HepG2 (cell line): ENCODE measurements around the gene PLXNB2. TPM values are rescaled to one million over a fixed set of nuclear protein-coding genes. Genes with fewer than 3 reads are reported as not detected.

ENCODE experiments used
- ATAC-seq: fragments of 200-7000 bp; cut with Tn5 transposase; 3 replicates; pipeline ENCODE4 v1.9.1; 2020; ENCODE audit warnings: mild to moderate bottlenecking, moderate library complexity
- BruUV-seq: library from RNA; stranded (reverse); fragments of 400-500 nt; replicated peaks from 2 replicates; lab custom pipeline; 2021; lab: Mats Ljungman, UMichigan
- CTCF ChIA-PET: fragments of 300-600 bp; formaldehyde crosslinking; extraction: SDS; loops from one replicate; lab custom pipeline; 2021; ENCODE audit warnings: low total read pairs, inconsistent platforms, low intra/inter-chr PET ratio; lab: Yijun Ruan, JAX
- POLR2A ChIA-PET: fragments of 350-600 bp; sonication (Branson Sonifier 250); formaldehyde crosslinking; loops from one replicate; lab custom pipeline; 2020; ENCODE audit warnings: antibody characterized with exemption, inconsistent platforms; lab: Yijun Ruan, JAX
- DNase-seq: peaks from one replicate; pipeline ENCODE4 v3.0.0-alpha.2; 2015; ENCODE audit warnings: low spot score
- FAIRE-seq: peaks from 3 replicates; lab custom pipeline; 2011; peaks lifted over from hg19 to GRCh38; lab: Jason Lieb, UNC
- H2AFZ ChIP-seq: one replicate; pipeline ENCODE4 v1.6.1; 2011; ENCODE audit warnings: low read length, inconsistent platforms
- H3K27ac ChIP-seq: fragments of 300-600 bp; 3 replicates; pipeline ENCODE4 v1.8.0; 2011; ENCODE audit warnings: mixed run types, mild to moderate bottlenecking, mixed read lengths, low read length, inconsistent platforms; ENCODE audit not compliant: insufficient read depth; ENCODE audit errors: extremely low read length
- H3K27me3 ChIP-seq, 2 experiments: fragments of 200-600 bp in 1 of 2; 2 replicates in 1 of 2; 3 replicates in 1 of 2; pipeline versions ENCODE4 v1.6.0 to v1.8.0; 2011; ENCODE audit warnings: low read length in 2 of 2, mild to moderate bottlenecking in 2 of 2, moderate library complexity in 2 of 2, inconsistent platforms in 1 of 2; ENCODE audit not compliant: insufficient read depth in 2 of 2, control insufficient read depth in 1 of 2
- H3K36me3 ChIP-seq, 2 experiments: fragments of 200-600 bp in 1 of 2; replicated peaks in 1 of 2; 2 replicates in 1 of 2; 3 replicates in 1 of 2; pipeline versions ENCODE4 v1.5.1 to v1.8.0; 2011; ENCODE audit warnings: low read length in 2 of 2, inconsistent platforms in 1 of 2; ENCODE audit not compliant: insufficient read depth in 2 of 2, control insufficient read depth in 1 of 2
- H3K4me1 ChIP-seq: 2 replicates; pipeline ENCODE4 v1.5.1; 2012; ENCODE audit warnings: low read length, inconsistent platforms; ENCODE audit not compliant: insufficient read depth
- H3K4me2 ChIP-seq: 2 replicates; pipeline ENCODE4 v1.6.0; 2011; ENCODE audit warnings: low read depth, low read length, inconsistent platforms
- H3K4me3 ChIP-seq, 3 experiments: fragments of 200-600 bp in 1 of 3; sonication (generic), shearing (Covaris generic) in 1 of 3; replicated peaks in 1 of 3; 2 replicates each; pipeline ENCODE4 v1.5.1; 2011 to 2016; ENCODE audit warnings: low read length in 3 of 3, inconsistent platforms in 2 of 3, low read depth in 2 of 3, mild to moderate bottlenecking in 2 of 3, control low read depth in 1 of 3, mixed read lengths in 1 of 3; ENCODE audit not compliant: insufficient read depth in 1 of 3
- H3K79me2 ChIP-seq: one replicate; pipeline ENCODE4 v1.6.1; 2011; ENCODE audit warnings: low read length, inconsistent platforms; ENCODE audit not compliant: insufficient read depth
- H3K9ac ChIP-seq: 2 replicates; pipeline ENCODE4 v1.6.0; 2011; ENCODE audit warnings: mild to moderate bottlenecking, low read depth, low read length, inconsistent platforms; ENCODE audit not compliant: insufficient read depth
- H3K9me3 ChIP-seq: 2 replicates; pipeline ENCODE4 v1.5.1; 2012; ENCODE audit warnings: mild to moderate bottlenecking, low read length
- H4K20me1 ChIP-seq: 2 replicates; pipeline ENCODE4 v1.6.0; 2011; ENCODE audit warnings: inconsistent platforms, mild to moderate bottlenecking, low read length, moderate library complexity; ENCODE audit not compliant: insufficient read depth
- AFF4 ChIP-seq: sonication (generic); formaldehyde crosslinking; IDR thresholded peaks from 2 replicates; pipeline ENCODE4 v1.4.0; 2020; ENCODE audit warnings: missing genetic modification reagents
- AGO2 ChIP-seq: fragments of 200-400 bp; formaldehyde crosslinking; optimal IDR thresholded peaks from 2 replicates; pipeline ENCODE3; 2017; ENCODE audit warnings: mild to moderate bottlenecking, low read depth, low read length, moderate library complexity
- ETS1 ChIP-seq: sonication (generic); formaldehyde crosslinking; IDR thresholded peaks from 2 replicates; pipeline ENCODE4 v1.4.0; 2020; ENCODE audit warnings: missing genetic modification reagents
- RBFOX2 ChIP-seq: fragments of 200-400 bp; formaldehyde crosslinking; IDR thresholded peaks from 2 replicates; pipeline ENCODE4 v1.6.1; 2017; ENCODE audit warnings: low read depth, mild to moderate bottlenecking, low read length
- ZNF121 ChIP-seq: sonication (generic); formaldehyde crosslinking; IDR thresholded peaks from 2 replicates; pipeline ENCODE4 v1.5.0; 2020; ENCODE audit warnings: mild to moderate bottlenecking, missing genetic modification reagents
- ZNF234 ChIP-seq: sonication (generic); formaldehyde crosslinking; conservative IDR thresholded peaks from 2 replicates; pipeline ENCODE4 v1.5.1; 2020; ENCODE audit warnings: mild to moderate bottlenecking, missing genetic modification reagents
- ZNF446 ChIP-seq: sonication (generic); formaldehyde crosslinking; IDR thresholded peaks from 2 replicates; pipeline ENCODE4 v1.5.0; 2020; ENCODE audit warnings: mild to moderate bottlenecking, missing genetic modification reagents
- WGBS: methylation state at CpG from one replicate; pipeline ENCODE4 v1.1.6; 2017; ENCODE audit warnings: low lambda C conversion rate; 5-methylcytosine and 5-hydroxymethylcytosine counted together
- in situ Hi-C: cut with HindIII; loops from 2 replicates; pipeline ENCODE4 v1.10.0; 2017; ENCODE audit warnings: low pct_unique_long_range_greater_than_20kb; ENCODE audit not compliant: extremely low pct_ligation_motif_present
- intact Hi-C: fragments of 100-400 bp; cut with micrococcal nuclease; formaldehyde crosslinking; loops from one replicate; pipeline ENCODE4 v1.10.0; 2022; ENCODE audit not compliant: unreplicated experiment
- polyA plus RNA-seq, 8 experiments: library from polyadenylated mRNA; depleted of rRNA in 3 of 8; stranded (reverse) in 7 of 8; unstranded in 1 of 8; fragments of >200 nt; fragmentation: Illumina TruSeq in 4 of 8; extraction: Trizol in 4 of 8; gene quantifications; 2 replicates each; pipeline versions ENCODE4 v1.2.1 to v1.2.3, GENCODE V29; 2011 to 2016; ENCODE audit warnings: low read depth in 4 of 8, missing spikeins in 1 of 8, mixed read lengths in 1 of 8; ENCODE audit not compliant: insufficient read depth in 1 of 8
- total RNA-seq, 5 experiments: library from RNA; depleted of rRNA; stranded (reverse); fragments of >200 nt; fragmentation: Illumina TruSeq; extraction: Trizol; gene quantifications; 2 replicates each; pipeline ENCODE4 v1.2.3, GENCODE V29; 2016; ENCODE audit warnings: low read depth in 1 of 5
- TF ChIP-seq, protein P1 (sequence below): sonication (generic); formaldehyde crosslinking; IDR thresholded peaks from 2 replicates; pipeline ENCODE4 v1.5.0; 2020; ENCODE audit warnings: missing genetic modification reagents
- TF ChIP-seq, protein P2 (sequence below): sonication (generic); formaldehyde crosslinking; IDR thresholded peaks from 2 replicates; pipeline ENCODE4; 2020; ENCODE audit warnings: missing genetic modification reagents, mild to moderate bottlenecking, borderline replicate concordance

Gene PLXNB2
- total and polyA plus RNA-seq, 2 of the 13 experiments (the other 11 are each of a cell fraction or from before 2014, with no cell fraction given), result 32.6 to 68.9 TPM

GRCh38 chr22:50281957-50282356 lies 25.5 kb downstream of the PLXNB2 start:
- intact Hi-C loops, result no loop called here
- Histone ChIP-seq H4K20me1 (no peaks in the 10 kb centered on the region), H3K27me3 (no peaks in the 10 kb centered on the region), H2AFZ (no peak overlapping the region), H3K4me1 (no peaks in the 10 kb centered on the region), H3K27ac (no peak overlapping the region), H3K79me2 (no peaks in the 10 kb centered on the region), H3K36me3 (peaks cover 35 to 53% of the 10 kb centered on the region in 2 experiments; a peak in 4 of 5 replicates), H3K4me2 (no peak overlapping the region), H3K4me3 (no peak overlapping the region), H3K9ac (no peak overlapping the region), H3K9me3 (no peaks in the 10 kb centered on the region)
- no peak for DNase-seq
- BruUV-seq, result no TSS peak
- WGBS, result 100% methylated on average over 6 of the region's 25 CpGs
- no peak for ATAC-seq
- FAIRE-seq, result no peak
- ChIA-PET CTCF (no interaction called here), POLR2A (no interaction called here)
- in situ Hi-C loops, result no loop called here
- peak; percentile 19; the same call in 1 of the 2 replicates for TF ChIP-seq RBFOX2
- TF ChIP-seq AGO2, result peak; percentile 20
- TF ChIP-seq, protein P1, sequence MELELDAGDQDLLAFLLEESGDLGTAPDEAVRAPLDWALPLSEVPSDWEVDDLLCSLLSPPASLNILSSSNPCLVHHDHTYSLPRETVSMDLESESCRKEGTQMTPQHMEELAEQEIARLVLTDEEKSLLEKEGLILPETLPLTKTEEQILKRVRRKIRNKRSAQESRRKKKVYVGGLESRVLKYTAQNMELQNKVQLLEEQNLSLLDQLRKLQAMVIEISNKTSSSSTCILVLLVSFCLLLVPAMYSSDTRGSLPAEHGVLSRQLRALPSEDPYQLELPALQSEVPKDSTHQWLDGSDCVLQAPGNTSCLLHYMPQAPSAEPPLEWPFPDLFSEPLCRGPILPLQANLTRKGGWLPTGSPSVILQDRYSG (CRISPR knock-in tag), result no peak

DNA sequence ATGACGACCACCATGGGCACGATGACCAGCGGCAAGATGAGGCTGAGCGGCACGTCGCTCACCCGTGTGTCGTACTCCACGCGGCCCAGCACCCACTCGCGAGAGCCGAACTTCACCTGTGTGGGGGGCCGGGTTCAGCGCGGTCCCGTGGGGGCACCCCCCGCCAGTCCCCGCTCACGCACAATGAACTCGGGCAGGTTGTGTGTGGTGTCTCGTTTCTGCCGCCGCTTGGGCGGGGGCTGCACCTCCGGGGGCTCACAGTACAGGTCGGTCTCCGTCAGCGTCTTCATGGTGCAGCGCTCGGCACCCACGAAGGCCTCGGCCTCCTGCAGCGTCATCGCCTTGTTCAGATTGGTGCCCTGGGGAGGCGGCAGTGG lies 26.1 kb downstream of the PLXNB2 start:
- H3K9me3 ChIP-seq, result no peaks in the 10 kb centered on the region
- no peak for ATAC-seq
- H3K27ac ChIP-seq, result no peak overlapping the region
- FAIRE-seq, result no peak
- no peaks in the 10 kb centered on the region for H3K79me2 ChIP-seq
- DNase-seq, result no peak
- no peaks in the 10 kb centered on the region for H4K20me1 ChIP-seq
- peaks cover 34 to 51% of the 10 kb centered on the region in 2 experiments; a peak in 4 of 5 replicates for H3K36me3 ChIP-seq
- ChIA-PET POLR2A (no interaction called here), CTCF (no interaction called here)
- no peak overlapping the region for H3K4me3 ChIP-seq
- in situ Hi-C loops, result no loop called here
- H2AFZ ChIP-seq, result no peak overlapping the region
- no peak overlapping the region for H3K9ac ChIP-seq
- WGBS, result 98% methylated on average over 36 of the region's 36 CpGs
- no peaks in the 10 kb centered on the region for H3K27me3 ChIP-seq
- H3K4me1 ChIP-seq, result no peaks in the 10 kb centered on the region
- no peak overlapping the region for H3K4me2 ChIP-seq
- intact Hi-C loops, result no loop called here
- BruUV-seq, result no TSS peak
- no peak for TF ChIP-seq ZNF234 (CRISPR knock-in tag)
- TF ChIP-seq ETS1 (CRISPR knock-in tag), result no peak
- no peak for TF ChIP-seq AFF4 (CRISPR knock-in tag)
- TF ChIP-seq ZNF121 (CRISPR knock-in tag), result no peak
- TF ChIP-seq, protein P2, sequence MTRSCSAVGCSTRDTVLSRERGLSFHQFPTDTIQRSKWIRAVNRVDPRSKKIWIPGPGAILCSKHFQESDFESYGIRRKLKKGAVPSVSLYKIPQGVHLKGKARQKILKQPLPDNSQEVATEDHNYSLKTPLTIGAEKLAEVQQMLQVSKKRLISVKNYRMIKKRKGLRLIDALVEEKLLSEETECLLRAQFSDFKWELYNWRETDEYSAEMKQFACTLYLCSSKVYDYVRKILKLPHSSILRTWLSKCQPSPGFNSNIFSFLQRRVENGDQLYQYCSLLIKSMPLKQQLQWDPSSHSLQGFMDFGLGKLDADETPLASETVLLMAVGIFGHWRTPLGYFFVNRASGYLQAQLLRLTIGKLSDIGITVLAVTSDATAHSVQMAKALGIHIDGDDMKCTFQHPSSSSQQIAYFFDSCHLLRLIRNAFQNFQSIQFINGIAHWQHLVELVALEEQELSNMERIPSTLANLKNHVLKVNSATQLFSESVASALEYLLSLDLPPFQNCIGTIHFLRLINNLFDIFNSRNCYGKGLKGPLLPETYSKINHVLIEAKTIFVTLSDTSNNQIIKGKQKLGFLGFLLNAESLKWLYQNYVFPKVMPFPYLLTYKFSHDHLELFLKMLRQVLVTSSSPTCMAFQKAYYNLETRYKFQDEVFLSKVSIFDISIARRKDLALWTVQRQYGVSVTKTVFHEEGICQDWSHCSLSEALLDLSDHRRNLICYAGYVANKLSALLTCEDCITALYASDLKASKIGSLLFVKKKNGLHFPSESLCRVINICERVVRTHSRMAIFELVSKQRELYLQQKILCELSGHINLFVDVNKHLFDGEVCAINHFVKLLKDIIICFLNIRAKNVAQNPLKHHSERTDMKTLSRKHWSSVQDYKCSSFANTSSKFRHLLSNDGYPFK (CRISPR knock-in tag), result no peak
- no peak for TF ChIP-seq ZNF446
